GM19467 (cell line): ENCODE results near the gene ACKR1.
A peak's percentile ranks its signal among the peaks of the same experiment; 100 is the strongest.

Source experiments
- ATAC-seq: cut with Tn5 transposase; IDR thresholded peaks from one replicate; pipeline ENCODE4 v1.9.1; 2021; ENCODE audit warnings: mild to moderate bottlenecking, moderate library complexity; ENCODE audit not compliant: unreplicated experiment

ACKR1 gene

GRCh38 chr1:159187033-159187432 is 17.6 kb upstream of the ACKR1 start:
- no peak for ATAC-seq

- ATAC-seq = no peak
Measured at GRCh38 chr1:159187647-159188374, 16.9 kb upstream of the ACKR1 start.

DNA sequence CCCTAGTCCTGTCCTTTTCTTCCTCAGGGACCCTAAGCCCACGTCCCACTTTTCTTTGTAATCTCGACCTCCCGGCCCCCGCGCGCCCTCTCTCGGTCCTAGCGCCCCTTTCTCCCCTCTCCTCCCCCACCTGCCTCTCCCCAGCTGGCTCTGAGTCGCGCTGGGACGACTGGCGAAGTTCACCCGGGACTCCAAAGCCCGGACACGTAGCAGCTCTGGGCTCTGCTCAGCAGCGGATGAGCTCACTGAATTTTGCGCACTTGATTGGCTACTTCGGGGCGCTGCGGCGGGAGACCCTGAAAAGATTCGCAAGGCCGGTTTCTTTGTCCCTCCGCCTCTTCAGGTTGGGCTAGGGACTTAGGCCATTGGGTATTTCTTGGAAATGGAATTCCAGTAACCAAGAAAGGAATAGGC is 16.3 kb upstream of the ACKR1 start:
- ATAC-seq = peak; percentile 58

DNA sequence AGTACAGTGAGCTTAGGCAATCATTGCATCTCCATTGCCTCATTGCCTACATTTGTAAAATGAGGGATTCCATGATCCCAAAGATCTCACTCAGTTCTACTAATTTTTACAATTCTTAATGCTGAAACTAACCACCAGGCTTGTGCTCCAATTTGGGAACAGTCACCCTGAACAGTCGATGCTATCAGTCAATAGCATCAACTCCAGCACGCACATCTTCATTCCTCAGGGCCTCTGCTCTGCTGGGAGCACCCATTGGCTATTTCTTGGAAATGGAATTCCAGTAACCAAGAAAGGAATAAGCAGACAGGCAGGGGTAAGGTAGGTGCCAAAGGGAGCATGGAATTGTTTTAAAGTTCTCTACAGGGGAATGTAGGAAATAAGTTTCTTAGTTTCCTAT is 14.2 kb upstream of the ACKR1 start:
- ATAC-seq = no peak

DNA sequence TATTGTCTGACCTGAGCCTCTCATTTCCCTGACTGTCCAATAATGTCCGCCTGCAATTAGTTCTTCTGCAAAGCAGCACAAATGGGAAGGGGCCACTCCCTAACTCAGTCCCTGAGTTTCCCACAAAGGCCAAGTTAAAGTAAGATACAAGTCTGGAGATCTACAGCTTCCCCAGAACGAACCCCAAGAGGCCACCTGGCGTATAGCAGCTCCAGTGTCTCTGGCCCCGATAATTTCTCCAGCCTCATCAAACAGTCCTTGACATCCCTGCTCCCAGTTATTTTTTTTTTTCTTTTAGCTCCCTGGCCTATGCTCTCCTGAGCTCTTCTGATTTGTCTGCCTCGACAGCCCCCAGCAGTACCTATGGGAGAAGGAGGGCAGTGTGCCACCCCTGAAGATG is 8.1 kb upstream of the ACKR1 start:
- ATAC-seq = no peak

GRCh38 chr1:159197561-159198557 is 6.8 kb upstream of the ACKR1 start:
- ATAC-seq = peak; percentile 86

- ATAC-seq = no peak
Measured at GRCh38 chr1:159199901-159200300, 4.8 kb upstream of the ACKR1 start.

GRCh38 chr1:159200769-159201168 is 3.9 kb upstream of the ACKR1 start:
- no peak for ATAC-seq

GRCh38 chr1:159201642-159202041 is 3.0 kb upstream of the ACKR1 start:
- ATAC-seq = no peak

GRCh38 chr1:159203610-159204009 is 1.1 kb upstream of the ACKR1 start:
- no peak for ATAC-seq

- ATAC-seq = no peak
Measured at GRCh38 chr1:159205225-159205624, 550 bp downstream of the ACKR1 start.

DNA sequence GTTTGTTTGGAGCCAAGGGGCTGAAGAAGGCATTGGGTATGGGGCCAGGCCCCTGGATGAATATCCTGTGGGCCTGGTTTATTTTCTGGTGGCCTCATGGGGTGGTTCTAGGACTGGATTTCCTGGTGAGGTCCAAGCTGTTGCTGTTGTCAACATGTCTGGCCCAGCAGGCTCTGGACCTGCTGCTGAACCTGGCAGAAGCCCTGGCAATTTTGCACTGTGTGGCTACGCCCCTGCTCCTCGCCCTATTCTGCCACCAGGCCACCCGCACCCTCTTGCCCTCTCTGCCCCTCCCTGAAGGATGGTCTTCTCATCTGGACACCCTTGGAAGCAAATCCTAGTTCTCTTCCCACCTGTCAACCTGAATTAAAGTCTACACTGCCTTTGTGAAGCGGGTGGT is 1.4 kb downstream of the ACKR1 start:
- ATAC-seq = no peak

- no peak for ATAC-seq
Measured at GRCh38 chr1:159207080-159207479, 2.4 kb downstream of the ACKR1 start.

DNA sequence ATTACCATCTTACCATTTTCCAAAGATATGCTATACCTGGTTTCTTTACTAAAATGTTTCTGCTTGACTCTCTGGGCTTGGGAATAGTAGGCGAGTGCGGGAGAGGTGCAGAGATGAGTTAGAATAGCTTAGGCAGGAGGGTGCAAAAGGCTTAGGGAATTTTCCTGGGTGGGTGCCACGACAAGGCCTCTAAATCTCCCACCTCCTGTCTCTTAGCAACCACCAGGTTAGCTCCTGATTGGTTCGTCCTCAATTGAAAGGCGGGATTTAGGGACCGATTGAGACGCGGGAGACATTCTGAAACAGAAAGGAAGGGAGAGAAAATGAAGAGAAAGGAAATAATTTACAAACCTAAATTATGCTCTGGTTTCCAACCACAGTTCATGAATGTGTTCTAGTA is 3.1 kb downstream of the ACKR1 start:
- no peak for ATAC-seq

GRCh38 chr1:159208175-159208825 is 3.6 kb downstream of the ACKR1 start:
- no peak for ATAC-seq

GRCh38 chr1:159209061-159209460 is 4.4 kb downstream of the ACKR1 start:
- ATAC-seq = no peak

- no peak for ATAC-seq
Measured at GRCh38 chr1:159211331-159212136, 6.9 kb downstream of the ACKR1 start.

- no peak for ATAC-seq
Measured at GRCh38 chr1:159212596-159212995, 7.9 kb downstream of the ACKR1 start.

- no peak for ATAC-seq
Measured at GRCh38 chr1:159214149-159214760, 9.6 kb downstream of the ACKR1 start.
